K562 (cell line): ENCODE results near the gene C10orf90. TPM values are rescaled to one million over a fixed set of nuclear protein-coding genes. Genes with fewer than 3 reads are reported as not detected.

Experiments
- ATAC-seq: fragments of 200-7000 bp; cut with Tn5 transposase; 3 replicates; pipeline ENCODE4 v1.9.1; 2020; ENCODE audit warnings: moderate library complexity
- BruUV-seq: library from RNA; stranded (reverse); fragments of 400-500 nt; replicated peaks from 2 replicates; lab custom pipeline; 2021; lab: Mats Ljungman, UMichigan
- CTCF ChIA-PET: fragments of 300-600 bp; formaldehyde crosslinking; extraction: SDS; loops from one replicate; lab custom pipeline; 2021; ENCODE audit warnings: low intra/inter-chr PET ratio; lab: Yijun Ruan, JAX
- POLR2A ChIA-PET: fragments of 300-600, 350-650 bp; sonication (Branson Sonifier 250); formaldehyde crosslinking; extraction: SDS; loops from one replicate; lab custom pipeline; 2021; ENCODE audit warnings: antibody characterized with exemption, inconsistent platforms; lab: Yijun Ruan, JAX
- DNase-seq, 4 experiments: peaks; one replicate each; pipeline versions ENCODE4 v3.0.0 to v3.0.0-alpha.2; 2011 to 2018; ENCODE audit warnings: low spot score in 3 of 4, mixed read lengths in 3 of 4; ENCODE audit errors: extremely low read depth in 1 of 4
- FAIRE-seq: peaks from 2 replicates; lab custom pipeline; 2011; peaks lifted over from hg19 to GRCh38; lab: Jason Lieb, UNC
- H2AFZ ChIP-seq: 2 replicates; pipeline ENCODE4 v1.6.0; 2011; ENCODE audit warnings: low read depth, low read length, control low read depth, inconsistent platforms
- H3K27ac ChIP-seq: fragments of 200-600 bp; 3 replicates; pipeline ENCODE4 v1.8.0; 2011; ENCODE audit warnings: low read depth, mild to moderate bottlenecking, control low read depth, inconsistent platforms, low read length, moderate library complexity, mixed read lengths; ENCODE audit errors: extremely low read depth
- H3K27me3 ChIP-seq, 2 experiments: fragments of 300-600 bp in 1 of 2; 2 replicates in 1 of 2; 3 replicates in 1 of 2; pipeline versions ENCODE4 v1.6.0 to v1.8.0; 2011; ENCODE audit warnings: inconsistent platforms in 2 of 2, low read length in 2 of 2, mild to moderate bottlenecking in 1 of 2, mixed read lengths in 1 of 2, moderate library complexity in 1 of 2; ENCODE audit not compliant: control insufficient read depth in 2 of 2, insufficient read depth in 2 of 2
- H3K36me3 ChIP-seq: fragments of 300-600 bp; 3 replicates; pipeline ENCODE4 v1.8.0; 2011; ENCODE audit warnings: mild to moderate bottlenecking, low read length, inconsistent platforms; ENCODE audit not compliant: control insufficient read depth, insufficient read depth
- H3K4me1 ChIP-seq, 2 experiments: fragments of 200-600 bp in 1 of 2; replicated peaks in 1 of 2; 2 replicates in 1 of 2; 3 replicates in 1 of 2; pipeline versions ENCODE4 v1.5.1 to v1.8.0; 2011; ENCODE audit warnings: inconsistent platforms in 2 of 2, low read length in 2 of 2, mild to moderate bottlenecking in 1 of 2, mixed read lengths in 1 of 2, moderate library complexity in 1 of 2; ENCODE audit not compliant: control insufficient read depth in 2 of 2, insufficient read depth in 2 of 2
- H3K4me2 ChIP-seq: 2 replicates; pipeline ENCODE4 v1.6.1; 2011; ENCODE audit warnings: low read length, control low read depth, inconsistent platforms, mixed read lengths; ENCODE audit not compliant: insufficient read depth
- H3K4me3 ChIP-seq: fragments of 200-600 bp; sonication (generic), shearing (Covaris generic); 2 replicates; pipeline ENCODE4 v1.5.1; 2016; ENCODE audit warnings: control low read depth, inconsistent platforms
- H3K79me2 ChIP-seq: fragments of 200-600 bp; 3 replicates; pipeline ENCODE4 v1.8.0; 2011; ENCODE audit warnings: low read length, inconsistent platforms; ENCODE audit not compliant: control insufficient read depth, insufficient read depth
- H3K9ac ChIP-seq, 2 experiments: 2 replicates each; pipeline versions ENCODE4 v1.6.0 to v1.6.1; 2011; ENCODE audit warnings: low read depth in 2 of 2, low read length in 2 of 2, control low read depth in 1 of 2, inconsistent platforms in 1 of 2, mild to moderate bottlenecking in 1 of 2, mixed read lengths in 1 of 2; ENCODE audit not compliant: insufficient read depth in 1 of 2
- H3K9me1 ChIP-seq: one replicate; pipeline ENCODE4 v1.6.0; 2011; ENCODE audit warnings: inconsistent platforms, mild to moderate bottlenecking, low read length, moderate library complexity; ENCODE audit not compliant: control insufficient read depth, insufficient read depth
- H3K9me3 ChIP-seq: replicated peaks from 2 replicates; pipeline ENCODE4 v1.5.1; 2011; ENCODE audit warnings: low read depth, low read length, inconsistent platforms; ENCODE audit not compliant: control insufficient read depth, insufficient read depth
- H4K20me1 ChIP-seq: replicated peaks from 2 replicates; pipeline ENCODE4 v1.6.1; 2011; ENCODE audit warnings: low read length, inconsistent platforms, mixed read lengths; ENCODE audit not compliant: control insufficient read depth, insufficient read depth
- CEBPG ChIP-seq, 3 experiments: fragments of 200-800 bp in 1 of 3; sonication (Bioruptor generic) in 1 of 3; sonication (generic) in 1 of 3; formaldehyde crosslinking in 1 of 3; IDR thresholded peaks in 2 of 3; conservative IDR thresholded peaks in 1 of 3; 2 replicates each; pipeline versions ENCODE4 v1.6.1 to v1.8.0; 2016 to 2022; ENCODE audit warnings: missing compliant biosample characterization in 2 of 3, missing genetic modification characterization in 2 of 3, mild to moderate bottlenecking in 1 of 3, missing genetic modification reagents in 1 of 3
- EWSR1 ChIP-seq: fragments of 450-650 bp; IDR thresholded peaks from 2 replicates; pipeline ENCODE4 v1.6.1; 2018; ENCODE audit warnings: borderline replicate concordance, mild to moderate bottlenecking, low read depth, moderate library complexity; ENCODE audit not compliant: partially characterized antibody
- FOXM1 ChIP-seq, 2 experiments: fragments of 450-650 bp in 1 of 2; sonication (generic) in 1 of 2; formaldehyde crosslinking in 1 of 2; IDR thresholded peaks; 2 replicates each; pipeline versions ENCODE4 v1.6.1 to v1.9.0; 2017 to 2022; ENCODE audit warnings: low read depth in 2 of 2, mild to moderate bottlenecking in 2 of 2, missing genetic modification reagents in 1 of 2, moderate library complexity in 1 of 2
- FOXP1 ChIP-seq: sonication (generic); formaldehyde crosslinking; IDR thresholded peaks from 2 replicates; pipeline ENCODE4 v1.8.0; 2022; ENCODE audit warnings: mild to moderate bottlenecking, missing genetic modification reagents
- MBD1 ChIP-seq: fragments of 250-450 bp; sonication (Bioruptor Pico); IDR thresholded peaks from 2 replicates; pipeline ENCODE4 v1.8.0; 2022; ENCODE audit warnings: inconsistent platforms
- NFYB ChIP-seq: IDR thresholded peaks from 2 replicates; pipeline ENCODE4 v1.6.1; 2011; ENCODE audit warnings: mild to moderate bottlenecking, moderate library complexity; ENCODE audit not compliant: insufficient read length; ENCODE audit errors: extremely low read depth
- NONO ChIP-seq, 2 experiments: fragments of 200-400 bp in 1 of 2; fragments of 450-650 bp in 1 of 2; formaldehyde crosslinking in 1 of 2; IDR thresholded peaks; 2 replicates each; pipeline ENCODE4 v1.6.1; 2017; ENCODE audit warnings: low read depth in 2 of 2, mild to moderate bottlenecking in 2 of 2, moderate library complexity in 2 of 2, low read length in 1 of 2
- POLR2AphosphoS5 ChIP-seq: IDR thresholded peaks from 2 replicates; pipeline ENCODE4 v1.6.1; 2011; ENCODE audit warnings: mild to moderate bottlenecking, low read depth, low read length, moderate library complexity; ENCODE audit not compliant: control insufficient read depth, insufficient read depth
- PTBP1 ChIP-seq: fragments of 200-400 bp; formaldehyde crosslinking; IDR thresholded peaks from 2 replicates; pipeline ENCODE4 v1.6.1; 2017; ENCODE audit warnings: low read depth, low read length
- SRSF9 ChIP-seq: fragments of 200-400 bp; formaldehyde crosslinking; IDR thresholded peaks from 2 replicates; pipeline ENCODE4 v1.6.1; 2017; ENCODE audit warnings: low read depth, low read length, borderline replicate concordance
- TAF1 ChIP-seq: IDR thresholded peaks from 2 replicates; pipeline ENCODE4 v1.6.1; 2011; ENCODE audit warnings: mild to moderate bottlenecking, low read length, moderate library complexity; ENCODE audit not compliant: insufficient read depth, control insufficient read depth, severe bottlenecking; ENCODE audit errors: extremely low read depth
- TCF7L2 ChIP-seq: fragments of 150-350 bp; IDR thresholded peaks from 2 replicates; pipeline ENCODE4 v1.6.1; 2016; ENCODE audit warnings: low read depth, mild to moderate bottlenecking, low read length, moderate library complexity
- ZNF197 ChIP-seq: fragments of 200-800 bp; sonication (Bioruptor generic); IDR thresholded peaks from 2 replicates; pipeline ENCODE4 v1.6.1; 2016; ENCODE audit warnings: low read depth, missing genetic modification characterization, missing compliant biosample characterization
- ZNF384 ChIP-seq: IDR thresholded peaks from 2 replicates; pipeline ENCODE4 v1.6.1; 2012; ENCODE audit warnings: low read depth, low read length, improper control_type of control experiment
- ZNF764 ChIP-seq: fragments of 250-450 bp; sonication (Bioruptor Pico); IDR thresholded peaks from 2 replicates; pipeline ENCODE4 v1.4.0; 2020; ENCODE audit warnings: low read depth, mild to moderate bottlenecking, moderate library complexity
- WGBS: fragments of 100-300 bp; shearing (Covaris generic); methylation state at CpG from one replicate; pipeline ENCODE4 v1.1.6; 2016; ENCODE audit warnings: low coverage, mixed read lengths; ENCODE audit not compliant: insufficient coverage; ENCODE audit errors: missing lambda C conversion rate; 5-methylcytosine and 5-hydroxymethylcytosine counted together
- in situ Hi-C: fragments of 300-500 bp; cut with MboI; formaldehyde crosslinking; loops from 4 replicates; pipeline ENCODE4 v1.15.0; 2018; ENCODE audit warnings: inconsistent platforms, mixed read lengths
- intact Hi-C: fragments of 100-400 bp; cut with micrococcal nuclease; formaldehyde crosslinking; loops from 2 replicates; pipeline ENCODE4 v1.14.2; 2022
- polyA plus RNA-seq, 8 experiments: library from polyadenylated mRNA; depleted of rRNA in 4 of 8; stranded (reverse) in 5 of 8; unstranded in 3 of 8; fragments of >200 nt; fragmentation: Nextera tagmentation in 2 of 8; fragmentation: Illumina TruSeq in 1 of 8; extraction: Ambion mirVana in 2 of 8; extraction: Trizol in 1 of 8; gene quantifications; 2 replicates each; pipeline versions ENCODE4 v1.2.1 to v1.2.3, GENCODE V29; 2011 to 2014; ENCODE audit warnings: inconsistent platforms in 1 of 8, missing spikeins in 1 of 8
- total RNA-seq, 7 experiments: library from RNA; depleted of rRNA in 6 of 7; stranded (reverse); fragments of >200 nt in 6 of 7; fragmentation: Illumina TruSeq in 2 of 7; extraction: Trizol in 2 of 7; gene quantifications; 2 replicates each; pipeline versions ENCODE4 v1.2.1 to v1.2.3, GENCODE V29; 2011 to 2021; ENCODE audit warnings: low replicate concordance in 1 of 7

The C10orf90 gene
- total and polyA plus RNA-seq, 9 of the 15 experiments (the other 6 are each of a cell fraction or from before 2014, with no cell fraction given), result not detected

DNA sequence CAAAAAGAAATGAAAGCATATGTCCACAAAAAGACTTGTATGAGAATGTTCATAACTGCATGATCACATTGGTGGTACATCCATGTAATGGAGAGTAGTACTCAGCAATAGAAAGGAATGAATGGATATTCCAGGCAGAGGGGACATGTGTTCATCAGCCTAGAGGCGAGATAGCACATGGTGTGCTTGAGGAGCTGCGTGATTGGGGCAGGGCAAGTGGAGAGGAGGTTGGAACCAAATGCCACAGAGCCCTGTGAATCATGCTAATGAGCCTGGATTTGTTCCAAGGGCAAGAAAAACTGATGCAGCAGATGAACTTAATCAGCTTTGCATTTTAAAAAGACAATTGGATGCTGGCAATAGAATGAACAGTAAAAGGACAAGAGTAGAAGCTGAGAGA lies 73.3 kb downstream of the C10orf90 start:
- Histone ChIP-seq H4K20me1 (no peaks in the 10 kb centered on the region), H3K4me3 (no peak overlapping the region), H2AFZ (no peak overlapping the region), H3K4me2 (no peak overlapping the region), H3K36me3 (no peaks in the 10 kb centered on the region), H3K27me3 (no peaks in the 10 kb centered on the region), H3K9ac (no peak overlapping the region), H3K79me2 (no peaks in the 10 kb centered on the region), H3K9me1 (no peaks in the 10 kb centered on the region), H3K27ac (no peak overlapping the region), H3K9me3 (no peaks in the 10 kb centered on the region), H3K4me1 (no peaks in the 10 kb centered on the region)
- intact Hi-C loops (no loop called here), in situ Hi-C loops (no loop called here)
- ChIA-PET POLR2A (no interaction called here), CTCF (no interaction called here)
- DNase-seq (no peak), FAIRE-seq (no peak), ATAC-seq (no peak)
- TF ChIP-seq CEBPG (CRISPR knock-in tag; IDR thresholded peaks at IDR 0.05) (no peak), CEBPG (tag; conservative IDR thresholded peaks at IDR 0.05 in 1 of 2, IDR thresholded peaks at IDR 0.05 in 1 of 2) (no peak), FOXP1 (CRISPR knock-in tag) (no peak), TAF1 (no peak), NFYB (no peak), MBD1 (CRISPR knock-in tag) (no peak), ZNF197 (CRISPR knock-in tag) (no peak), PTBP1 (no peak), NONO (IDR thresholded peaks at IDR 0.05; ENCODE audit: low read depth in 2 of 2, low read length in 1 of 2) (no peak), ZNF764 (CRISPR knock-in tag) (no peak), POLR2AphosphoS5 (no peak), ZNF384 (no peak), SRSF9 (no peak), FOXM1 (IDR thresholded peaks at IDR 0.05; ENCODE audit: low read depth) (no peak), FOXM1 (CRISPR knock-in tag; IDR thresholded peaks at IDR 0.05; ENCODE audit: low read depth) (no peak), TCF7L2 (no peak), EWSR1 (no peak)
- 0% methylated on average over 2 of the region's 2 CpGs for WGBS
- BruUV-seq, result no TSS peak
